HepG2 (cell line): ENCODE measurements around the gene NAP1L4. TPM values are rescaled to one million over a fixed set of nuclear protein-coding genes. Genes with fewer than 3 reads are reported as not detected.

Experiments
- ATAC-seq: fragments of 200-7000 bp; cut with Tn5 transposase; 3 replicates; pipeline ENCODE4 v1.9.1; 2020; ENCODE audit warnings: mild to moderate bottlenecking, moderate library complexity
- BruUV-seq: library from RNA; stranded (reverse); fragments of 400-500 nt; replicated peaks from 2 replicates; lab custom pipeline; 2021; lab: Mats Ljungman, UMichigan
- CTCF ChIA-PET: fragments of 300-600 bp; formaldehyde crosslinking; extraction: SDS; loops from one replicate; lab custom pipeline; 2021; ENCODE audit warnings: low total read pairs, inconsistent platforms, low intra/inter-chr PET ratio; lab: Yijun Ruan, JAX
- POLR2A ChIA-PET: fragments of 350-600 bp; sonication (Branson Sonifier 250); formaldehyde crosslinking; loops from one replicate; lab custom pipeline; 2020; ENCODE audit warnings: antibody characterized with exemption, inconsistent platforms; lab: Yijun Ruan, JAX
- DNase-seq: peaks from one replicate; pipeline ENCODE4 v3.0.0-alpha.2; 2015; ENCODE audit warnings: low spot score
- FAIRE-seq: peaks from 3 replicates; lab custom pipeline; 2011; peaks lifted over from hg19 to GRCh38; lab: Jason Lieb, UNC
- H2AFZ ChIP-seq: one replicate; pipeline ENCODE4 v1.6.1; 2011; ENCODE audit warnings: low read length, inconsistent platforms
- H3K27ac ChIP-seq: fragments of 300-600 bp; 3 replicates; pipeline ENCODE4 v1.8.0; 2011; ENCODE audit warnings: mixed run types, mild to moderate bottlenecking, mixed read lengths, low read length, inconsistent platforms; ENCODE audit not compliant: insufficient read depth; ENCODE audit errors: extremely low read length
- H3K27me3 ChIP-seq, 2 experiments: fragments of 200-600 bp in 1 of 2; 2 replicates in 1 of 2; 3 replicates in 1 of 2; pipeline versions ENCODE4 v1.6.0 to v1.8.0; 2011; ENCODE audit warnings: low read length in 2 of 2, mild to moderate bottlenecking in 2 of 2, moderate library complexity in 2 of 2, inconsistent platforms in 1 of 2; ENCODE audit not compliant: insufficient read depth in 2 of 2, control insufficient read depth in 1 of 2
- H3K36me3 ChIP-seq, 2 experiments: fragments of 200-600 bp in 1 of 2; replicated peaks in 1 of 2; 2 replicates in 1 of 2; 3 replicates in 1 of 2; pipeline versions ENCODE4 v1.5.1 to v1.8.0; 2011; ENCODE audit warnings: low read length in 2 of 2, inconsistent platforms in 1 of 2; ENCODE audit not compliant: insufficient read depth in 2 of 2, control insufficient read depth in 1 of 2
- H3K4me1 ChIP-seq: 2 replicates; pipeline ENCODE4 v1.5.1; 2012; ENCODE audit warnings: low read length, inconsistent platforms; ENCODE audit not compliant: insufficient read depth
- H3K4me2 ChIP-seq: 2 replicates; pipeline ENCODE4 v1.6.0; 2011; ENCODE audit warnings: low read depth, low read length, inconsistent platforms
- H3K4me3 ChIP-seq, 3 experiments: fragments of 200-600 bp in 1 of 3; sonication (generic), shearing (Covaris generic) in 1 of 3; replicated peaks in 1 of 3; 2 replicates each; pipeline ENCODE4 v1.5.1; 2011 to 2016; ENCODE audit warnings: low read length in 3 of 3, inconsistent platforms in 2 of 3, low read depth in 2 of 3, mild to moderate bottlenecking in 2 of 3, control low read depth in 1 of 3, mixed read lengths in 1 of 3; ENCODE audit not compliant: insufficient read depth in 1 of 3
- H3K79me2 ChIP-seq: one replicate; pipeline ENCODE4 v1.6.1; 2011; ENCODE audit warnings: low read length, inconsistent platforms; ENCODE audit not compliant: insufficient read depth
- H3K9ac ChIP-seq: 2 replicates; pipeline ENCODE4 v1.6.0; 2011; ENCODE audit warnings: mild to moderate bottlenecking, low read depth, low read length, inconsistent platforms; ENCODE audit not compliant: insufficient read depth
- H3K9me3 ChIP-seq: 2 replicates; pipeline ENCODE4 v1.5.1; 2012; ENCODE audit warnings: mild to moderate bottlenecking, low read length
- H4K20me1 ChIP-seq: 2 replicates; pipeline ENCODE4 v1.6.0; 2011; ENCODE audit warnings: inconsistent platforms, mild to moderate bottlenecking, low read length, moderate library complexity; ENCODE audit not compliant: insufficient read depth
- ASH2L ChIP-seq: fragments of 300-600, 200-600 bp; sonication (generic); IDR thresholded peaks from 2 replicates; pipeline ENCODE4 v1.7.0; 2017; ENCODE audit warnings: low read depth, mild to moderate bottlenecking, moderate library complexity, mixed read lengths, low read length; ENCODE audit not compliant: insufficient read length
- DDIT3 ChIP-seq: sonication (generic); formaldehyde crosslinking; IDR thresholded peaks from 2 replicates; pipeline ENCODE4 v1.4.0; 2020; ENCODE audit warnings: mild to moderate bottlenecking, missing genetic modification reagents
- EZH2 ChIP-seq: conservative IDR thresholded peaks from 2 replicates; pipeline ENCODE4 v1.6.1; 2012; ENCODE audit warnings: mild to moderate bottlenecking, low read depth, low read length, moderate library complexity
- FOXO1 ChIP-seq: sonication (generic); formaldehyde crosslinking; IDR thresholded peaks from 2 replicates; pipeline ENCODE4 v1.4.0; 2020; ENCODE audit warnings: missing genetic modification reagents
- GABPA ChIP-seq, 2 experiments: IDR thresholded peaks; 2 replicates each; pipeline ENCODE4 v1.6.1; 2011 to 2016; ENCODE audit warnings: low read depth in 2 of 2, low read length in 1 of 2, missing biosample characterization in 1 of 2, missing genetic modification characterization in 1 of 2
- HNF4A ChIP-seq: sonication (generic); formaldehyde crosslinking; IDR thresholded peaks from 2 replicates; pipeline ENCODE4 v1.4.0; 2020; ENCODE audit warnings: missing genetic modification reagents
- IKZF1 ChIP-seq: fragments of 450-650 bp; IDR thresholded peaks from 2 replicates; pipeline ENCODE4 v1.7.1; 2016
- NONO ChIP-seq, 2 experiments: fragments of 450-650 bp in 1 of 2; sonication (generic) in 1 of 2; formaldehyde crosslinking in 1 of 2; IDR thresholded peaks in 1 of 2; conservative IDR thresholded peaks in 1 of 2; 2 replicates each; pipeline versions ENCODE4 v1.6.1 to v1.8.0; 2017 to 2022; ENCODE audit warnings: mild to moderate bottlenecking in 1 of 2, missing genetic modification reagents in 1 of 2, moderate library complexity in 1 of 2
- PHF20 ChIP-seq: sonication (generic); formaldehyde crosslinking; IDR thresholded peaks from 2 replicates; pipeline ENCODE4 v1.5.0; 2020; ENCODE audit warnings: mild to moderate bottlenecking, missing genetic modification reagents
- SMC3 ChIP-seq: IDR thresholded peaks from 2 replicates; pipeline ENCODE4 v1.6.1; 2011; ENCODE audit warnings: low read length, improper control_type of control experiment
- TBX3 ChIP-seq: fragments of 450-650 bp; IDR thresholded peaks from 2 replicates; pipeline ENCODE4 v1.6.1; 2017; ENCODE audit warnings: antibody characterized with exemption, mild to moderate bottlenecking, inconsistent platforms, borderline replicate concordance
- ZNF318 ChIP-seq: sonication (generic); formaldehyde crosslinking; IDR thresholded peaks from 2 replicates; pipeline ENCODE4 v1.4.0; 2020; ENCODE audit warnings: mild to moderate bottlenecking, missing genetic modification reagents
- ZNF343 ChIP-seq: sonication (generic); formaldehyde crosslinking; IDR thresholded peaks from 2 replicates; pipeline ENCODE4 v1.4.0; 2020; ENCODE audit warnings: mild to moderate bottlenecking, missing genetic modification reagents
- ZNF430 ChIP-seq: sonication (generic); formaldehyde crosslinking; IDR thresholded peaks from 2 replicates; pipeline ENCODE4 v1.9.0; 2021; ENCODE audit warnings: mild to moderate bottlenecking, missing genetic modification reagents
- ZNF432 ChIP-seq: sonication (generic); formaldehyde crosslinking; IDR thresholded peaks from 2 replicates; pipeline ENCODE4 v1.5.0; 2020; ENCODE audit warnings: missing genetic modification reagents, mild to moderate bottlenecking, borderline replicate concordance
- WGBS: methylation state at CpG from one replicate; pipeline ENCODE4 v1.1.6; 2017; ENCODE audit warnings: low lambda C conversion rate; 5-methylcytosine and 5-hydroxymethylcytosine counted together
- in situ Hi-C: cut with HindIII; loops from 2 replicates; pipeline ENCODE4 v1.10.0; 2017; ENCODE audit warnings: low pct_unique_long_range_greater_than_20kb; ENCODE audit not compliant: extremely low pct_ligation_motif_present
- intact Hi-C: fragments of 100-400 bp; cut with micrococcal nuclease; formaldehyde crosslinking; loops from one replicate; pipeline ENCODE4 v1.10.0; 2022; ENCODE audit not compliant: unreplicated experiment
- polyA plus RNA-seq, 8 experiments: library from polyadenylated mRNA; depleted of rRNA in 3 of 8; stranded (reverse) in 7 of 8; unstranded in 1 of 8; fragments of >200 nt; fragmentation: Illumina TruSeq in 4 of 8; extraction: Trizol in 4 of 8; gene quantifications; 2 replicates each; pipeline versions ENCODE4 v1.2.1 to v1.2.3, GENCODE V29; 2011 to 2016; ENCODE audit warnings: low read depth in 4 of 8, missing spikeins in 1 of 8, mixed read lengths in 1 of 8; ENCODE audit not compliant: insufficient read depth in 1 of 8
- total RNA-seq, 5 experiments: library from RNA; depleted of rRNA; stranded (reverse); fragments of >200 nt; fragmentation: Illumina TruSeq; extraction: Trizol; gene quantifications; 2 replicates each; pipeline ENCODE4 v1.2.3, GENCODE V29; 2016; ENCODE audit warnings: low read depth in 1 of 5
- TF ChIP-seq, protein P1 (sequence below): IDR thresholded peaks from 2 replicates; pipeline ENCODE4 v1.6.1; 2018; ENCODE audit warnings: missing genetic modification reagents, mild to moderate bottlenecking, missing compliant biosample characterization

The NAP1L4 gene
- total and polyA plus RNA-seq, 2 of the 13 experiments (the other 11 are each of a cell fraction or from before 2014, with no cell fraction given): 64.0 to 186 TPM

GRCh38 chr11:2912498-2912897, 79.6 kb downstream of the NAP1L4 start:
- BruUV-seq: no TSS peak
- DNase-seq (peak; percentile 69), FAIRE-seq (no peak), ATAC-seq (peak; percentile 74)
- no peak overlapping the region for H3K9ac ChIP-seq
- no peaks in the 10 kb centered on the region for H3K36me3 ChIP-seq
- no peak overlapping the region for H3K4me3 ChIP-seq
- ChIA-PET CTCF (no interaction called here), POLR2A (interaction anchor here (1.1 kb wide), 1 partner anchor 9 kb away, joined by 3 read pairs; no protein-coding TSS in a partner anchor)
- WGBS: 11% methylated on average over 3 of the region's 5 CpGs
- no peaks in the 10 kb centered on the region for H3K9me3 ChIP-seq
- H3K79me2 ChIP-seq: no peaks in the 10 kb centered on the region
- H4K20me1 ChIP-seq: no peaks in the 10 kb centered on the region
- H3K27me3 ChIP-seq: no peaks in the 10 kb centered on the region
- H2AFZ ChIP-seq: no peak overlapping the region
- no peak overlapping the region for H3K4me2 ChIP-seq
- peaks cover 16% of the 10 kb centered on the region for H3K4me1 ChIP-seq
- intact Hi-C loops (no loop called here), in situ Hi-C loops (no loop called here)
- no peak overlapping the region for H3K27ac ChIP-seq
- TF ChIP-seq GABPA (IDR thresholded peaks at IDR 0.05; ENCODE audit: low read depth, low read length) (no peak), GABPA (CRISPR knock-in tag; IDR thresholded peaks at IDR 0.05; ENCODE audit: low read depth) (no peak), IKZF1 (no peak), ZNF430 (no peak), ZNF343 (no peak), EZH2 (no peak), ASH2L (no peak), NONO (IDR thresholded peaks at IDR 0.05) (no peak), NONO (CRISPR knock-in tag; conservative IDR thresholded peaks at IDR 0.05) (no peak), SMC3 (no peak), ZNF318 (CRISPR knock-in tag) (no peak), PHF20 (CRISPR knock-in tag) (no peak), DDIT3 (CRISPR knock-in tag) (no peak), TBX3 (no peak), ZNF432 (CRISPR knock-in tag) (no peak), HNF4A (CRISPR knock-in tag) (0 out of 2 replicates have a peak, but pooled peaks have one; percentile 18), FOXO1 (CRISPR knock-in tag) (no peak)
- TF ChIP-seq, protein P1, sequence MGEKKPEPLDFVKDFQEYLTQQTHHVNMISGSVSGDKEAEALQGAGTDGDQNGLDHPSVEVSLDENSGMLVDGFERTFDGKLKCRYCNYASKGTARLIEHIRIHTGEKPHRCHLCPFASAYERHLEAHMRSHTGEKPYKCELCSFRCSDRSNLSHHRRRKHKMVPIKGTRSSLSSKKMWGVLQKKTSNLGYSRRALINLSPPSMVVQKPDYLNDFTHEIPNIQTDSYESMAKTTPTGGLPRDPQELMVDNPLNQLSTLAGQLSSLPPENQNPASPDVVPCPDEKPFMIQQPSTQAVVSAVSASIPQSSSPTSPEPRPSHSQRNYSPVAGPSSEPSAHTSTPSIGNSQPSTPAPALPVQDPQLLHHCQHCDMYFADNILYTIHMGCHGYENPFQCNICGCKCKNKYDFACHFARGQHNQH (CRISPR knock-in tag): no peak
